ENCODE results near the gene NTNG2. TPM values are rescaled to one million over a fixed set of nuclear protein-coding genes. Genes with fewer than 3 reads are reported as not detected.

NTNG2 gene
- total and polyA plus RNA-seq, 2 donors: 1.7 TPM

GRCh38 chr9:132201780-132202703, 40.2 kb downstream of the NTNG2 start:
- no peaks in the 10 kb centered on the region for H3K4me1 ChIP-seq (ENCODE audit: control insufficient read depth in 2 of 2, insufficient read depth in 2 of 2, low read length in 2 of 2)
- H3K4me3 ChIP-seq (ENCODE audit: low read length in 2 of 2): no peak overlapping the region
- H3K27me3 ChIP-seq (ENCODE audit: control insufficient read depth in 2 of 2, insufficient read depth in 1 of 2, low read length in 1 of 2): peaks cover 0 to 13% of the 10 kb centered on the region in 2 donors
- no peak for DNase-seq (ENCODE audit: low read depth in 6 of 9, low spot score in 9 of 9)
- no peaks in the 10 kb centered on the region for H3K36me3 ChIP-seq (ENCODE audit: control insufficient read depth in 2 of 2, insufficient read depth in 2 of 2, low read length in 1 of 2)
- H3K27ac ChIP-seq (ENCODE audit: low read depth in 1 of 2, low read length in 1 of 2): no peak overlapping the region
- WGBS: 53% methylated on average over 21 of the region's 21 CpGs
- peaks cover 0 to 1% of the 10 kb centered on the region in 2 donors for H3K9me3 ChIP-seq (ENCODE audit: control insufficient read depth in 2 of 2, insufficient read depth in 1 of 2, low read length in 1 of 2)

GRCh38 chr9:132204883-132205282, 43.0 kb downstream of the NTNG2 start:
- Histone ChIP-seq H3K36me3 (ENCODE audit: control insufficient read depth in 2 of 2, insufficient read depth in 2 of 2, low read length in 1 of 2) (no peaks in the 10 kb centered on the region), H3K27ac (ENCODE audit: low read depth in 1 of 2, low read length in 1 of 2) (no peak overlapping the region), H3K4me1 (ENCODE audit: control insufficient read depth in 2 of 2, insufficient read depth in 2 of 2, low read length in 2 of 2) (no peaks in the 10 kb centered on the region), H3K4me3 (ENCODE audit: low read length in 2 of 2) (no peak overlapping the region), H3K27me3 (ENCODE audit: control insufficient read depth in 2 of 2, insufficient read depth in 1 of 2, low read length in 1 of 2) (peaks cover 0 to 17% of the 10 kb centered on the region in 2 donors), H3K9me3 (ENCODE audit: control insufficient read depth in 2 of 2, insufficient read depth in 1 of 2, low read length in 1 of 2) (no peaks in the 10 kb centered on the region)
- 96% methylated on average over 3 of the region's 3 CpGs for WGBS
- DNase-seq (ENCODE audit: low read depth in 6 of 9, low spot score in 9 of 9): no peak

GRCh38 chr9:132207215-132207614, 45.4 kb downstream of the NTNG2 start:
- Histone ChIP-seq H3K27me3 (ENCODE audit: control insufficient read depth in 2 of 2, insufficient read depth in 1 of 2, low read length in 1 of 2) (peaks cover 0 to 15% of the 10 kb centered on the region in 2 donors), H3K4me1 (ENCODE audit: control insufficient read depth in 2 of 2, insufficient read depth in 2 of 2, low read length in 2 of 2) (no peaks in the 10 kb centered on the region), H3K9me3 (ENCODE audit: control insufficient read depth in 2 of 2, insufficient read depth in 1 of 2, low read length in 1 of 2) (no peaks in the 10 kb centered on the region), H3K36me3 (ENCODE audit: control insufficient read depth in 2 of 2, insufficient read depth in 2 of 2, low read length in 1 of 2) (no peaks in the 10 kb centered on the region), H3K4me3 (ENCODE audit: low read length in 2 of 2) (no peak overlapping the region), H3K27ac (ENCODE audit: low read depth in 1 of 2, low read length in 1 of 2) (no peak overlapping the region)
- WGBS: 87% methylated on average over 14 of the region's 14 CpGs
- DNase-seq (ENCODE audit: low read depth in 6 of 9, low spot score in 9 of 9): no peak

GRCh38 chr9:132207839-132208615, 46.2 kb downstream of the NTNG2 start:
- no peak overlapping the region for H3K4me3 ChIP-seq (ENCODE audit: low read length in 2 of 2)
- no peaks in the 10 kb centered on the region for H3K9me3 ChIP-seq (ENCODE audit: control insufficient read depth in 2 of 2, insufficient read depth in 1 of 2, low read length in 1 of 2)
- no peaks in the 10 kb centered on the region for H3K36me3 ChIP-seq (ENCODE audit: control insufficient read depth in 2 of 2, insufficient read depth in 2 of 2, low read length in 1 of 2)
- peak in 1 of 9 donors; percentile 6 for DNase-seq (ENCODE audit: low read depth in 6 of 9, low spot score in 9 of 9)
- no peak overlapping the region for H3K27ac ChIP-seq (ENCODE audit: low read depth in 1 of 2, low read length in 1 of 2)
- H3K27me3 ChIP-seq (ENCODE audit: control insufficient read depth in 2 of 2, insufficient read depth in 1 of 2, low read length in 1 of 2): peaks cover 0 to 10% of the 10 kb centered on the region in 2 donors
- 79% methylated on average over 16 of the region's 16 CpGs for WGBS
- no peaks in the 10 kb centered on the region for H3K4me1 ChIP-seq (ENCODE audit: control insufficient read depth in 2 of 2, insufficient read depth in 2 of 2, low read length in 2 of 2)

- Histone ChIP-seq H3K27me3 (ENCODE audit: control insufficient read depth in 2 of 2, insufficient read depth in 1 of 2, low read length in 1 of 2) (peaks cover 0 to 12% of the 10 kb centered on the region in 2 donors), H3K9me3 (ENCODE audit: control insufficient read depth in 2 of 2, insufficient read depth in 1 of 2, low read length in 1 of 2) (no peaks in the 10 kb centered on the region), H3K4me3 (ENCODE audit: low read length in 2 of 2) (no peak overlapping the region), H3K4me1 (ENCODE audit: control insufficient read depth in 2 of 2, insufficient read depth in 2 of 2, low read length in 2 of 2) (peaks cover 0 to 2% of the 10 kb centered on the region in 2 donors), H3K27ac (ENCODE audit: low read depth in 1 of 2, low read length in 1 of 2) (no peak overlapping the region), H3K36me3 (ENCODE audit: control insufficient read depth in 2 of 2, insufficient read depth in 2 of 2, low read length in 1 of 2) (no peaks in the 10 kb centered on the region)
- WGBS: 94% methylated on average over 30 of the region's 30 CpGs
- DNase-seq (ENCODE audit: low read depth in 6 of 9, low spot score in 9 of 9): no peak
Observed at GRCh38 chr9:132209228-132209627, 47.4 kb downstream of the NTNG2 start.

GRCh38 chr9:132210472-132211145, 48.8 kb downstream of the NTNG2 start:
- Histone ChIP-seq H3K9me3 (ENCODE audit: control insufficient read depth in 2 of 2, insufficient read depth in 1 of 2, low read length in 1 of 2) (no peaks in the 10 kb centered on the region), H3K4me3 (ENCODE audit: low read length in 2 of 2) (no peak overlapping the region), H3K4me1 (ENCODE audit: control insufficient read depth in 2 of 2, insufficient read depth in 2 of 2, low read length in 2 of 2) (peaks cover 0 to 3% of the 10 kb centered on the region in 2 donors), H3K27me3 (ENCODE audit: control insufficient read depth in 2 of 2, insufficient read depth in 1 of 2, low read length in 1 of 2) (peaks cover 0 to 14% of the 10 kb centered on the region in 2 donors), H3K36me3 (ENCODE audit: control insufficient read depth in 2 of 2, insufficient read depth in 2 of 2, low read length in 1 of 2) (no peaks in the 10 kb centered on the region), H3K27ac (ENCODE audit: low read depth in 1 of 2, low read length in 1 of 2) (no peak overlapping the region)
- DNase-seq (ENCODE audit: low read depth in 6 of 9, low spot score in 9 of 9): no peak
- whole genome bisulfite sequencing: 71% methylated on average over 14 of the region's 14 CpGs

- Histone ChIP-seq H3K4me1 (ENCODE audit: control insufficient read depth in 2 of 2, insufficient read depth in 2 of 2, low read length in 2 of 2) (peaks cover 0 to 3% of the 10 kb centered on the region in 2 donors), H3K4me3 (ENCODE audit: low read length in 2 of 2) (no peak overlapping the region), H3K27ac (ENCODE audit: low read depth in 1 of 2, low read length in 1 of 2) (no peak overlapping the region), H3K9me3 (ENCODE audit: control insufficient read depth in 2 of 2, insufficient read depth in 1 of 2, low read length in 1 of 2) (no peaks in the 10 kb centered on the region), H3K36me3 (ENCODE audit: control insufficient read depth in 2 of 2, insufficient read depth in 2 of 2, low read length in 1 of 2) (no peaks in the 10 kb centered on the region), H3K27me3 (ENCODE audit: control insufficient read depth in 2 of 2, insufficient read depth in 1 of 2, low read length in 1 of 2) (peaks cover 0 to 14% of the 10 kb centered on the region in 2 donors)
- DNase-seq (ENCODE audit: low read depth in 6 of 9, low spot score in 9 of 9): no peak
- WGBS: 96% methylated on average over 7 of the region's 7 CpGs
Observed at GRCh38 chr9:132211570-132211969, 49.7 kb downstream of the NTNG2 start.

- H3K9me3 ChIP-seq (ENCODE audit: control insufficient read depth in 2 of 2, insufficient read depth in 1 of 2, low read length in 1 of 2): no peaks in the 10 kb centered on the region
- no peak overlapping the region for H3K27ac ChIP-seq (ENCODE audit: low read depth in 1 of 2, low read length in 1 of 2)
- peaks cover 0 to 3% of the 10 kb centered on the region in 2 donors for H3K4me1 ChIP-seq (ENCODE audit: control insufficient read depth in 2 of 2, insufficient read depth in 2 of 2, low read length in 2 of 2)
- 60% methylated on average over 18 of the region's 18 CpGs for WGBS
- no peak overlapping the region for H3K4me3 ChIP-seq (ENCODE audit: low read length in 2 of 2)
- no peaks in the 10 kb centered on the region for H3K36me3 ChIP-seq (ENCODE audit: control insufficient read depth in 2 of 2, insufficient read depth in 2 of 2, low read length in 1 of 2)
- peaks cover 0 to 13% of the 10 kb centered on the region in 2 donors for H3K27me3 ChIP-seq (ENCODE audit: control insufficient read depth in 2 of 2, insufficient read depth in 1 of 2, low read length in 1 of 2)
- no peak for DNase-seq (ENCODE audit: low read depth in 6 of 9, low spot score in 9 of 9)
Observed at GRCh38 chr9:132214027-132214622, 52.3 kb downstream of the NTNG2 start.

All from thymus (tissue), 11 donors.